Retina (tissue), 1 donor: ENCODE data around the gene CIDEC.

Experiments used
- DNase-seq: peaks from one replicate; pipeline ENCODE4 v3.0.0-alpha.2; 2016

Gene CIDEC, protein sequence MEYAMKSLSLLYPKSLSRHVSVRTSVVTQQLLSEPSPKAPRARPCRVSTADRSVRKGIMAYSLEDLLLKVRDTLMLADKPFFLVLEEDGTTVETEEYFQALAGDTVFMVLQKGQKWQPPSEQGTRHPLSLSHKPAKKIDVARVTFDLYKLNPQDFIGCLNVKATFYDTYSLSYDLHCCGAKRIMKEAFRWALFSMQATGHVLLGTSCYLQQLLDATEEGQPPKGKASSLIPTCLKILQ

DNA sequence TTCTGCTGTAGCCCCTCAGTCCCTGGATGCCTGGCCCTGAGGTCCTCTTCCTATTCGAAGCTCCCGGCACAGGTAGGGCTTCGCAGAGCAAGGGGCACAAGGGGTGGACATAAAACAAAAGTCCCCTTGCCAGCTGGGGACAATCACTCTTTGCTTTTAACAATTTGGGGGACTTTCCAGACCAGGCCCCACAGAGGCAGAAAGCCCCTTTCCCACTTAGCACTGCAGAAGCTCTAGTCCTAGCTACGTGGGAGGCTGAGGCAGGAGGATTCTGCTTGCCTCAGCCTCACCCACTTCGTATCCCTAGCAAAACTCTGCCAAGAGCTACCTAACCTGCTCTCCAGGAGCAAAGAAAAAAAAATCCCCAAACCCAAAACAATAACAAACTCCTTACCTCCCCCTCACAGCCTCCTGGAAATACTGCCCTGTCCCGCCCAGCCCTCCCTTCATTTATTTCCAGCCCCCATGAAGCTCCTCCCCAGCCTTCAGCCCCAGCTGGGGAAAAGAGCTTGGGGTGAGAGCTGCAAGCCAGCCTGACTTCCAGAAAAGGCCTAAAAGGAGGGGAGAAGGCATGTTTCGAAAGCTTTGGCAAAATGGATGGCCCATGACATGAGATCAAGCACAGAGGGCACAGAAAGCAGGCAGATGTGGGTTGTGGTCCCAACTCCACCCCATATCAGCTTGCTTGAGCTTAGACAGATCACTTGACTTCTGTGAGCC lies at the start of gene CIDEC:
CIDEC (minus strand) TSS at position 424 of the 720 bp plus-strand sequence. CDS start 1,767 bp downstream, outside the sequence.
- no peak for DNase-seq

DNA sequence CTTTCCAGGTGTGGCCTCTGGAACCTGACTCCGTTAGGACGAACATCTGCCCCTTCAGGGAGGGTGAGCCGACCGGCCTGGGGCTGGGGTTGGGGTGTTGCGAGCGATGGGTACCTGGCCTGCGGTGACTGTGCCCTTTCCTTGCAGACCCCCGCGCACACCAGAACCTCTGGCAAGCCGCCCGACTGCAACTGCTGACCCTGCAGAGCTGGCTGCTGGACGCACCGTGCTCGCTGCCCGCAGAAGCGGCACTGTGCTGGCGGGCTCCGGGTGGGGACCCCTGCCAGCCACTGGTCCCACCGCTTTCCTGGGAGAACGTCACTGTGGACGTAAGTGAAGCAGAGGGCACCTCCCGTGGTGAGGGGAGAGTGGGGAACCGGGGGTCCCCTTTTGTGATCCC lies 48.1 kb upstream of the CIDEC start:
- no peak for DNase-seq

DNA sequence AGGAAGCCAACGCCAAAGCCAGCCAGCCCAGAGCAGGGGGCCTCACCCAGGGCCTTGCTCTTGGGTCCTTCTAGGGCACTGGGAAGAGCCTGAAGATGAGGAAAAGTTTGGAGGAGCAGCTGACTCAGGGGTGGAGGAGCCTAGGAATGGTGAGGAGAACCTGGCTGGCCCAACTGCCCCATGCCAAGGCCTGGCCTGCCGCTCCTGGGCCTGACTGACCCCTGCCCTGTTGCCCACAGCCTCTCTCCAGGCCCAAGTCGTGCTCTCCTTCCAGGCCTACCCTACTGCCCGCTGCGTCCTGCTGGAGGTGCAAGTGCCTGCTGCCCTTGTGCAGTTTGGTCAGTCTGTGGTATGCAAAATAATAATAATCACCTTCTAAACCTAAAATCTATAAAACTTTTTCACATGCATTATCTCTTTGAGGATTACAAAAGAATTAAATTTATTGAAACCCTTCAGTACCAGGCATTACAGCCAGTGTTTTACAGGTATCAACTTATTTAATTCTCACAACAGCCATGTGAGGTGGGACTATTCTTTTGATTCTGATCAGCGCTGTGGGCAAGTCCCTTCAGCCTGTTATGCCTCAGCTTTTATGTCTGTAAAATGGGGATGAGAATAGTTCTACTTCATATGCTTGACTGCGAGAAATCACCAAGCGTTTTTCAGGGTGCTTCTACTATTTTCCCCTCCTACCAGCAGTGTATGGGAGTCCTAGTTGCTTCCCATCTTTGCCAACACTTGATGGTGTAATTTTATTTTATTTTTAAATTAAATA lies 38.4 kb upstream of the CIDEC start:
- DNase-seq, result no peak

DNA sequence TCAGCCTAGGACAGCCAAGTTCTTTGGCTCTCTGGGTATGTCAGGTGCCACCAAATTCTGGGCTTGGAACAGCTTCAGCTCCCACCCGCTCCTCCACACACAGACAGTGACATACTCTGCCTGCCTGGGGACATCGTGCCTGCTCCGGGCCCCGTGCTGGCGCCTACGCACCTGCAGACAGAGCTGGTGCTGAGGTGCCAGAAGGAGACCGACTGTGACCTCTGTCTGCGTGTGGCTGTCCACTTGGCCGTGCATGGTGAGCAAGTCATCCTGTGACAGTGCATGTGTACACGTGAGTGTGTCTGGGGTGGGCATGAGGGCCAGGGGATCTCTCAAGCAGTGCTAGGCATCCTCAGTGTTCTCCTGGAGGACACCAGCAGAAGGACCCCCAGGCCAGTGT lies 37.8 kb upstream of the CIDEC start:
- DNase-seq, result no peak

DNA sequence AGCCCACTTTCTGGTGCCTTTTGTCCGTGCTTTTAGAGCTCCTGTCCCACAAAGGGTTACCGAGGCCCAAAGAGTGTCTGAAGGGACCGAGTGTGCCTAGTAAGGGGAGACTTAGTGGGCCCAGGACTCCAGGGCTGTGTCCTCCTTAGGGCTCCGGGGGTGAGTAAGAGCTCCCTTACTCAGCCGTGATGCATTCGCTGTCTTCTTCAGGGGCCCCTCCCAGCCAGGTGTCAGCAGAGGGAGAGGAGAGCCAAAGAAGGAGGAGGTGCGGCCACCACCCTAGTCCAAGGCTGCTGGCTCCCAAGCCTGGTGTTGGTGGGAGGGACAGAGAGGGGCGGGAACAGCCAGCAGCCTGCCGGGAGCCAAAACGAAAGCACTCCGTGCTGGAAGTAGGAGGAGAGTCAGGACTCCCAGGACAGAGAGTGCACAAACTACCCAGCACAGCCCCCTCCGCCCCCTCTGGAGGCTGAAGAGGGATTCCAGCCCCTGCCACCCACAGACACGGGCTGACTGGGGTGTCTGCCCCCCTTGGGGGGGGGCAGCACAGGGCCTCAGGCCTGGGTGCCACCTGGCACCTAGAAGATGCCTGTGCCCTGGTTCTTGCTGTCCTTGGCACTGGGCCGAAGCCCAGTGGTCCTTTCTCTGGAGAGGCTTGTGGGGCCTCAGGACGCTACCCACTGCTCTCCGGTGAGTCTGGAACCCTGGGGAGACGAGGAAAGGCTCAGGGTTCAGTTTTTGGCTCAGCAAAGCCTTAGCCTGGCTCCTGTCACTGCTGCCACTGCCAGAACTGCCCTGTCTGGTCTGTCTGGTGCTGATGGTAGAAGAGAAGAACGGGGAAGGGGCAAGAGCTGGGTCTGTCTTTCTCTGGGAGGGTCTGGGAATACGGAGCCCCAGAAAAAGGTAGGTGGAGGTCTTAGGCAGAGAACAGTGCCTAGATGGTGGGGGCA lies 37.0 kb upstream of the CIDEC start, which contains the start of gene IL17RC:
IL17RC (plus strand) TSS at position 365 of the 947 bp plus-strand sequence; CDS start at position 583, 218 bp downstream.
- DNase-seq, result peak; percentile 72

DNA sequence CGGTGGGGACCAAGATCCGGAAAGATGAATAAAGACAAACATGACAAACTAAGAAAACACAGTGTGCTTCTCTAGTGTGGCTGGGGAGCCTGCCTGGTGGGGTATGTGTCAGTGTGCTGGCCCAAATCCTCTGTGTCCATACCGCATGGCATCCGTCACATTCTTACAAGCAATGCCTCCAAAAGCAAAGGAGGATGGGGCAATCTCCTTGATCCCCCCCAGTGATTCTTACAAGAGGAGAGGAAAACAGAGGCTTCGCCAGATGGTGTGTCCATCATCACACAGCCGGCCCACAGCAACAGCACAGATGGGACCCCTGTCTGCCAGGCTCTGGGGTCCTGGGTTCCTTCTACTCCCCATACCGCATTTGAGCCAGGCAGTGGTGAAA lies 36.3 kb upstream of the CIDEC start:
- no peak for DNase-seq

DNA sequence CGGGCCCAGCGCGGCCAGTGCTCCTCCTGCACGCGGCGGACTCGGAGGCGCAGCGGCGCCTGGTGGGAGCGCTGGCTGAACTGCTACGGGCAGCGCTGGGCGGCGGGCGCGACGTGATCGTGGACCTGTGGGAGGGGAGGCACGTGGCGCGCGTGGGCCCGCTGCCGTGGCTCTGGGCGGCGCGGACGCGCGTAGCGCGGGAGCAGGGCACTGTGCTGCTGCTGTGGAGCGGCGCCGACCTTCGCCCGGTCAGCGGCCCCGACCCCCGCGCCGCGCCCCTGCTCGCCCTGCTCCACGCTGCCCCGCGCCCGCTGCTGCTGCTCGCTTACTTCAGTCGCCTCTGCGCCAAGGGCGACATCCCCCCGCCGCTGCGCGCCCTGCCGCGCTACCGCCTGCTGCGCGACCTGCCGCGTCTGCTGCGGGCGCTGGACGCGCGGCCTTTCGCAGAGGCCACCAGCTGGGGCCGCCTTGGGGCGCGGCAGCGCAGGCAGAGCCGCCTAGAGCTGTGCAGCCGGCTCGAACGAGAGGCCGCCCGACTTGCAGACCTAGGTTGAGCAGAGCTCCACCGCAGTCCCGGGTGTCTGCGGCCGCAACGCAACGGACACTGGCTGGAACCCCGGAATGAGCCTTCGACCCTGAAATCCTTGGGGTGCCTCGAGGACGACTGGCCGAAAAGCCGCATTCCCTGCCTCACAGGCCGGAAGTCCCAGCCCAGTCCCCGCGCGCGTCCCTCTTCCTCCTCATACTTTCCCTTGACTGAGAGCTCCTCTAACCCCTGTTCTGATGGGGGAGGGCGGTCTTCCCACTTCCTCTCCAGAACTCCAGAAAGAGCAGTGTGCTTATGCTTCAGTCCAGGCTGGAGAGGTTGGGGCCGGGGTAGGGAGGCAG lies 35.4 kb upstream of the CIDEC start:
- peak; percentile 81 for DNase-seq

DNA sequence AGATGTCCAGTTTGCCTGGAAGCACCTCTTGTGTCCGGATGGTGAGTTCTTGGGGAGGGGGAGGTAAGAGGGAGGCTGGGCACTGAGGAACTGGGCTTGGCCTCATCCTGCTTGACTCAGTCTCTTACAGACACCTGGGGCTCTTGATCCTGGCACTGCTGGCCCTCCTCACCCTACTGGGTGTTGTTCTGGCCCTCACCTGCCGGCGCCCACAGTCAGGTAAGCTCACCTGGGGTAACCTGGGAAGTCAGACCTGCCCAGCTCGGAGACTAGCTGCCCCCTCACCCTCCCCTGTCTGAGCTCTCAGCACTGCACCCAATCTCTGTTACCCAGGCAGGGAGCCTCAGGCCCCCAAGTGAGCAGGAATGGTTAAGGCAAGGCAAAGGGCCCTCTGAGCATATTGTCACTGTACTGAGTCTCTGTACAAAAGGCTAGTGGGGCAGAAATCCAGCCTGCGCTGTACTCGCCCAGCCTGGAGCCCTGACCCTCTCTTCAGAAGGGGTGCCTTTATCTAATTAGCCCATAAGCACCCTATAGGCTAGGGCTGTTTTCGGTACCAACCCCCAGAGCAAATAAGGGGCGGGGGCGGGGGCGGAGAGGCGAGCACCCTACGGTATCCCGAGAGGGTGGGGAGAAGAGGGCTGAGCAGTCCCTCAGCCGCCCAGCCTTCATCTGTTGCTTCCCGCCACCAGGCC lies 34.7 kb upstream of the CIDEC start:
- no peak for DNase-seq

DNA sequence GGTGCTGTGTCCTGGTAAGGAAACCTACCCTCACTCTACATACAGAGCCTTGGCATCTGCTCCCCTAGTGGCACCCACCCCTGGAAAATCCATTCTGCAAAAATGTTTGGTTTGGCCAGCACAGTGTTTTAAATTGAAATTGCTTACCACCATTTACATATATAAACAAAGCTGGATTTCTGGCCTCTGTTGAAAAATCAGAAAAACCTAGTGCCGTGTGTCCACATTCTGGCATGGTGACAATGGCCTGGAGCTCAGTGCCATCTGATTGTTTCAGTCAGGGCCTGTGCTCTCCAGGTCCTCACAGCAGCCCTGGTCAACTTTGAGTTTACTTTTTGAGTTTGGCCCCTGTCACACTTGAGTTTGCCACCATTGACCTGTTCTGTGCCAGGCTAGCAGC lies 34.0 kb upstream of the CIDEC start:
- no peak for DNase-seq

DNA sequence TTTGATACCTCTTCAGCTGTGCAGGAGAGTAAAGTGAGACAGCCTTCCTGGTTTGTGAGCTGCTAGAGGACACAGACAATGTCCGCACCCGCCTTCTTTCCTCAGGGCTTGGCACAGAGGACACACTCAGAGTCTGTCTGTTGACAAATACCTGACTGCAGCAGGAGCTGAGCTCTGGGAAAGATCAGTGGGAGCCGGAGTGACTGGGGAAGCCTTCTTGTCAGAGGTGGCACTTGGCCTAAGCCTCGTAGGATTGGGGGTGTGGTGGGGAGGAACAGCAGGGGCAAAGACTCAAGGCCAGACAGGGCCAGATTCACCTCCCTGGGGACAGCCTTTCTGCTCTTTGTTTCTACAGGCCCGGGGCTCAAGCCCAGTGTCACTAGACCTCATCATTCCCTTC lies 33.5 kb upstream of the CIDEC start:
- no peak for DNase-seq

DNA sequence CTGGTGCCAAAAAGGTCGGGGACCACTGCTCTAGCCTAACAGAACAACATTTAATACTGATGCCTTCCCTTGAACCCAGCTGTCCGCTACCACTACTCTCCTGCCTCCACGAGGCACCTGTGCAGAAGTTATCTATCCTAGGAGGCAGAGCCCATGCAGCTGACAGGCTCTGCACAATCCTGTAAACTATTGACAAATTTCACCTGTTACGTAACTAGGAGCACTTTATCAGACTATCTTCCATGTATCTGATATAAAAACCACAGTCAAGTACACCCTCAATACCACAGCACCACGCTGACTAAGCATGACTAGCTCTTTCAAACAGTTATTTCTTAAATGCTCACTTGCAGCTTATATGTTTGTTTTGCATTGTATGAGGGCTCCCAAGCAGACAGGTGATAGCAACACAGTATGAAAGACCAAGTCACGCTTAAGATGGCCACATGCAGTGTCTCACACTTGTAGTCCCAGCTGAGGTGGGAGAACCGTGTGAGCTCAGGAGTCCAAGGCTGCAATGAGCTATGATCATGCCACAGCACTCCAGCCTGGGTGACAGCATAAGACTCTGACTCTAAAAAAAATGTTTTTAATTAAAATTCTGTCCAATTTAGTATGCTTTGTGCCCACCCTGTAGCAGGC lies 32.4 kb upstream of the CIDEC start:
- no peak for DNase-seq

DNA sequence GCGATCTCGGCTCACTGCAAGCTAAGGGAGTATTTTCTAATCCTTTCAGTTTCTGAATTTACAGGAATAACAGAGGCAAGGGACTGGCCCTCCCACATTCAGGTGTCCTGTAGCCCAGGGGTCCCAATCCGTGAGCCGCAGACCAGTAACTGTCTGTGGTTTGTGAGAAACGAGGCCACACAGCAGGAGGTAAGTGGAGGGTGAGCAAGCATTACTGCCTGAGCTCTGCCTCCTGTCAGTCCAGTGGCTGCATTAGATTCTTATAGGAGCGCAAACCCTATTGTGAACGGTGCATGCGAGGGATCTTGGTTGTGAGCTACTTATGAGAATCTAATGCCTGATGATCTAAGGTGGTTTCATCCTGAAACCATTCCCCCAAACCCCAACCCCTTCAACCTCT lies 31.8 kb upstream of the CIDEC start:
- peak; percentile 11 for DNase-seq

DNA sequence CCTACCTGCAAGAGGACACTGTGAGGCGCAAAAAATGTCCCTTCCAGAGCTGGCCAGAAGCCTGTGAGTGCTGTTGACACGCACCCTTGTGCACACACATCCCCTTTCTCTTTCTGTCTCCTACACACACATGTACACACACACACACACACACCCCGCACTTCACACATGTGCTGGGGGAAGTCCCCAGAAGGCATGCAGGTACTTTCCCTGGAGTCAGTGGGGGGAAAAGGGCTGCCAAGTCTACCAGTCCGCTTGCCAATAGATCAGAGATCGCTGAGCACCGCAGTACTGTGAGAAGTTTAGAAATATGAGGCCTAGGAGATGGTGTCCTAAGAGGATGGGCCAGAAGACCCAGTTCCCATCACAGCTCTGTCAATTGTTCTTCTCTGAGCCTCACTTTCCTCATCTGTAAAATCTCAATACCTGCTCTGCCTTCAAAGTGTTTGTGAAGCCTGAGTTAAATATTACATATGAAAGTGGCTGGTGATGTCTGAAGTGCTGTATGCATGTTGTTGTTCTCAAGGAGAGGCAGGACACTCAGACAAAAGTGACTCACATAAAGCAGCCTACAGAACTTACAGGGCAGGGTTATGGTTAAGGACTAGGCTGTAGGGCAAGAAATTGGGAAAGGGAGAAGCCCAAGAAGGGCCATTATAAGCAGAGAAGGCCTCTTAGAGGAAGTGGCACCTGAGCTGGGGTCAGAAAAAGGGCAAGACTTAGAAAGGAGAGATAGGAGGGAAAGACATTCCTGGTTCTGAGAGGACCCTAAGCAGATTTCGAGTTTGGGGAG lies 29.4 kb upstream of the CIDEC start:
- no peak for DNase-seq

DNA sequence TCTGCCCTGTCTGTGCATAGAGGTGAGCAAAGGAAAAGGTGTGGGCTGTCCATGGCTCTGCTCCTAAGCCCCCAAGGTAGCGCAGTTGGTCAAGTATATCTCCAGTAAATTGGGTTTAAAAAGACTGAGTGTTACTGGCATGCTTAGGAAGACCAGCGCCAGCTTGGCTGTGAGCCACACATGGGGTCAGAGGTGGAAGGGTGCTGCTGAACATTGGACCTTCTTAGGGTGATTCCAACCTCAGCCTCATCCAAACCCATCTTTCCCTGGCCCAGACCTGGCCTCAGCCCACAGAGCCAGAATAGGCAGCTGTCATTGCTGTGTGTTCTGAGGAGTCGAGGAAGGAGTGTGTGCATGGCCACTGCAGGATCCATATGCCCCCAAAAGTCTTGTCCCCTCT lies 28.2 kb upstream of the CIDEC start:
- no peak for DNase-seq

DNA sequence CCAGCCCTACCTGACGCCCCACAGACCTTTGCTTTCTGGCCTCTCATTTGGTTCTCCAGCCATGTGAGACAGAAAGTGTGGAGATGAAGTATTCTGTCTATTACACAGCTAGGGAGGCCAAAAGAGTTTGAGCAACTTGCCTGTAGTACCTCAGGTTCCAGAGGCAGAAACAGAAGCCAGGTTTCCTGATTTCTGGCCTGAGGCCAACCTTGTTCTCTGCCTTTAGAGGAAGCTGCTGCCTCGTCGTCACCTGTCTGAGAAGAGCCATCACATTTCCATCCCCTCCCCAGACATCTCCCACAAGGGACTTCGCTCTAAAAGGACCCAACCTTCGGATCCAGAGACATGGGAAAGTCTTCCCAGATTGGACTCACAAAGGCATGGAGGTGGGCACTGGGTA lies 26.4 kb upstream of the CIDEC start:
- DNase-seq, result no peak

DNA sequence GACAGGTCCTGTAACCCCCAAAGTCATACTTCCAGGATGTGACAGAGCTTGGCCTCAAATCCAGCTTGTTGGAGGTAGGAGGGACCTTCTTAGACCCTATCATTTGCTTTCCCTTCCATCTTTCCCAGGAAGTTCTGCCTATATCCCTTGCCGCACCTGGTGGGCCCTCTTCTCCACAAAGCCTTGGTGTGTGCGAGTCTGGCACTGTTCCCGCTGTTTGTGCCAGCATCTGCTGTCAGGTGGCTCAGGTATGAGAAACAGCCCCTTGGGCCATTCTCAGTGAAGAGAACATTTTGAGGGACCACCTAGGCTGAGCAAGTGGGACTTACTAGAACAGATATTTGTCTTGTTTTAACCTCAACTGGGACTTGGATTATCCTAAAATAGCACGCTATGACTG lies 23.9 kb upstream of the CIDEC start:
- no peak for DNase-seq

DNA sequence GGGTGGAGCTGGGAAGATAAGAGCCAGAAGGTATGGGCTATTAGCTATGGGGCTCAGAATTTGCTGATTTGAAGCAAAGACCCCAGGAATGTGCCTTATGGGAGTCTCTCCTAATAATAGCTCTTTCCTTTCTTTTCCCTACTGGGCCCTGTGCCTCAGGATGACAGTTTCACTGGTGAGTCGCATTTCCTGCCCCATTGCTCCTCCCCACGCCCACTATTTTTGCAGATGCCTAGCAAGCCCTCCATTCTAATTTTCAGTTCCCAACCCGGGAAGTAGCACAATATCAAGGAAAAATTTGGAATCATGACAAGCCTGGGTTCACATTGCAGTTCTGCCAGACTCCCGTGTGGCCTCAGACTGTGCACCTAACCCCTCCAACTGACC lies 23.2 kb upstream of the CIDEC start:
- no peak for DNase-seq

DNA sequence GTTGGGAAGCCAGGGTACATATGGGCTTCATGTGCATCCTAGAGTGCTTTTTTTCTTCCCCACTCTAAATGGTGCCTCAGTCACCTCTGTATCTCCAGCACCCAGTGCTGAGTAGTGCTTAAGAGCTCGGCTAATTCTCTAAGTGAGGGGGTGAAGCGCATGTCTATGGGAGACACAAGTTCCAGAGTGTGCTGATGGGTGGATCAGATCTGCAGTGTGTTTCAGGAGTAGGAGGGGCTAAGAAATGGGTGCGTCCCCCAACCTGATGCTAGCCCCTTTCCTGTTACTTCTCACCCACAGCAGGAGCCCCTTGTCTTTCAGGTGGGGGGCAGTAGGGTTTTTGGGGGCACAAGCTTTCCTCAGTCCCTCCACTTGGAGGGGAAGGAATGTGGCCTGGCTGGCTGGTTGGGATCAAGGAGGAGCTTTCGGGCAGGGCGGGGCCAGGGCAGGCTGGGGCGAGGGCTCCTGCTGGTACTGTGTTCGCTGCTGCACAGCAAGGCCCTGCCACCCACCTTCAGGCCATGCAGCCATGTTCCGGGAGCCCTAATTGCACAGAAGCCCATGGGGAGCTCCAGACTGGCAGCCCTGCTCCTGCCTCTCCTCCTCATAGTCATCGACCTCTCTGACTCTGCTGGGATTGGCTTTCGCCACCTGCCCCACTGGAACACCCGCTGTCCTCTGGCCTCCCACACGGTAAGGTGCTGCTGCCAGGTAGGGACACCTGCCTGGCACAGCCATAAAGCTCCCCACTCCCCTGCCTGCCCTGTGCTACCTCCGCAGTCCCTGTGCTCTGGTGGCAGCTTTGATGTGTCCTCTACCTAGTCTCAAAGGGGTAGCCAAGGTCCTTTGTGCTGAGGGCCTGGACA lies 22.6 kb upstream of the CIDEC start, which contains the start of gene IL17RE:
IL17RE (plus strand) TSS at position 477 of the 866 bp plus-strand sequence; CDS start at position 562, 85 bp downstream.
- DNase-seq, result peak; percentile 5
